ENCODE data around the gene ARID1B.

- TF ChIP-seq CTCF (IDR thresholded peaks at IDR 0.05) (no peak), POLR2A (IDR thresholded peaks at IDR 0.05) (no peak)
Observed at GRCh38 chr6:156741287-156742073, 35.7 kb upstream of the ARID1B start.
